ENCODE measurements around the gene ETV6.

Gene ETV6

DNA sequence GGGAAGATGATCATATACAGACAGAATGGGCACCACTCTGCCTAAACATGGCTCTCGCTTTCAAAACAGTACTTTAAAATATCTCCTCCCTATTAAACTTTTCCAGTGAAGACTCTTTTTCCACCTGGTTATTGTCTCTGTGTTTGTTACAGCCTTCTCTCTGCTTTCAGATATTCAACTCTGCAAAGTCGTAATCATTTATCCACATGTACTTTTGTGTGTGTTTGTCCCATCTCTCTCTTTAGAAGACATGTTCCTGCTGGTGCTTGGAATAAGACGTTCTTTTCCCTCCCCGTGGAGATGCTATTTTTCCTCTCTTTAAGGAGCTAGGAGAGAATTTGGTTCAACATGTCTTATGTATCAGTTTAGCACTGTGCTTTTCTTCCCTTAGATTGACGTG is 45.1 kb downstream of the ETV6 start:
- no peak for DNase-seq (ENCODE audit: low read depth in 3 of 3)

DNA sequence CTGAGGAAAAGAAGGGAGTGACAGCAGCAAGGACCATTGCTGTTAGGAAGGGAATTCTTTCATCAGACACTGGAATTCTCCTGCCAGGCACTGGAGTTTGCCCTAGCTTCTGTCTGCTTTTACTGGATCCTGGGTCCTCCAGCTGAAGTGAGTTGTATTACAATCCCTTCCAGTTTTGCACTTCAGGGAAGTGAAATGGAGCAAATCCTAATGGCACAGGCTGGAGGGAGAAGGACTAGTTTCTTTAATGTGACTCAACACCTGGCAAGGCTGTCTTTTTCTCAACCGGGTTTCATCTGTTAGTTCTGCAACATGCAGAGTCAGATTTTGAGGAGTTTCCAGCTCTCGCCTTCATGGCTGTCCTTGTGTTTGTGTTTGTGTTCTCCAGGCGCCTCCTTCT is 45.8 kb downstream of the ETV6 start:
- DNase-seq (ENCODE audit: low read depth in 3 of 3) = no peak

DNA sequence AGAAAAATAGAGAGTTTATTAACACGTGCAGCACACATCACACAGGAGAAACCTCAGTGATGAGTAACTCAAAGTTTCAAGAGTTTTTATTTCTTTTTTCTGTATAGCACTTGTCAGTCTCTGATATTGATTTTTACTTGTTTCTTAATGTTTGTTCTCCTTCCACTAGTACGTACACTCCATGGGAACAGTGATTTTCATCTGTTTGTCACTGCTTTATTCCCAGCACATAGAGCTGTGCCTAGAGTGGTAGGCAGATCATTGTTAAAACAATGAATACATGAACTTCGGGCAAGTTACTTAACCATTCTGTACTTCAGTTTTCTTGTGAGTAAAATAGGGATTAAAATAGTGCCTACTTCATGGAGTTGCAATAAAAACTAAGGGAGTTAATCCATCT is 46.6 kb downstream of the ETV6 start:
- no peak for DNase-seq (ENCODE audit: low read depth in 3 of 3)

DNA sequence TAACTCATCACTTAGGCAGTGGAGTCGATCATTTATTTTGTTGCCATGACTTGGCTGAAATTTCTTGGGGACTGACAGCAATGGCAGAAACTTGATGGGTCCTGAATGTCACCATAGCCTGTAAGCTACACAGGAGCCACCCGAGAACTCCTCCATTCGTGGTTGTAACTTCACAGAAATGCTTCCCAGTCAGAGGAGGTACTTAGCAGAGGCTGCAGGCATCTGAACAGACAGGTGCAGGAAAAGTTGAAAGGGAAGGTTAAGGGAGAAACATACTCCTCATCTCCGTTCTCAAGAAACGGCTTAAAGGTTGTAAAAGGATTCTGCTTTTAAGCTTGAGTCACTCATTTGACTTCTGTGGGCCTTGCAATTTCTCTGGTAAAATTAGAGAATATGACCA is 47.7 kb downstream of the ETV6 start:
- DNase-seq (ENCODE audit: low read depth in 3 of 3) = no peak

DNA sequence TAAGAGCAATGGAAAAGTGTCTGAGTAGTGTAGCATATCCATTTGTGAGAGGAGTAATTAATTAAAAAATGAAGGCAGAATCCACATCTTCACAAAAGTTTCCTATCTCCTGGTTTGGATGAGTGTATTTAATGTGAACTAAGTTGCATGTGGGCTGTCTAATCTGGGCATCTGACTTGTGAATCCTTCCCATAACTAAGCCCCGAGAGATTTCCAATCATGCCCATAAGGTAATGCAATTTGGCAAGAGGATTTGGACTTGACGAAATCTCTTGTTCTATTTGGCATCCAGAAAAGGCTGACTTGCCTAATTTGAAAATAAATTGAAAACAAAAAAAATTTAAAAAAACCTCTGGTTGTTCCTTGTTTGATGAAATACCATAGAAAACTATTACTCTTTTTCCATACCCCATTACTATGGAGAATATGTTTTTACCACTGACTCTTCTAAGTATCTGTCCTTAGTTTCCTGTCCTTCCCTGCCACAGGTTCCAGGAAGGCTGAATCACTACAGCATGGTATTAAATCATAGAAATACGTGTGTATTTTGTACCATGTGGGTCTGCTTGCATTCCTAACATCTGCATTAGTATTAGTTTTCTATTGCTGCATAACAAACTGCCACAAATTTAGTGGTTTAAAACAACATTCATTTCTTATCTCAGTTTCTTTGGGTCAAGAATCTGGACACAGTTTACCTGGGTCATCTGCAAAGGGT is 48.4 kb downstream of the ETV6 start:
- no peak for DNase-seq (ENCODE audit: low read depth in 3 of 3)

DNA sequence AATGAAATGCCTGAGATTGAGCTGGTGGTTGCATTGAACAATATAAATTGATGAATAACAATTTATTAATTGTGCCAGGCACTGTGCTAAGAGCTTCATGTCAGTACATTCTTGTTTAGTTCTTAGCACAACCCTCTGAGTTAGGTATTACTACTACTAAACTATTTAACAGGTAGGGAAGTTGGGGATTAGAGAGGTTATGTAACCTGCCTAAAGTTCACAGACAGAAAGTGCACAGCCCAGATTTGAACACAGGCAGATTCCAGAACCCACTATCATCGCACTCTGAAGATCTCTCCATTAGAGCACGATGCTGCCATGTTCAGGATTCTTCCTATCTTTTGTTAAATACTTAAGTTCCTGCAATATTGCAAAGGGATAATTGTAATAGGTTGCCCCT is 49.3 kb downstream of the ETV6 start:
- no peak for DNase-seq (ENCODE audit: low read depth in 3 of 3)

DNA sequence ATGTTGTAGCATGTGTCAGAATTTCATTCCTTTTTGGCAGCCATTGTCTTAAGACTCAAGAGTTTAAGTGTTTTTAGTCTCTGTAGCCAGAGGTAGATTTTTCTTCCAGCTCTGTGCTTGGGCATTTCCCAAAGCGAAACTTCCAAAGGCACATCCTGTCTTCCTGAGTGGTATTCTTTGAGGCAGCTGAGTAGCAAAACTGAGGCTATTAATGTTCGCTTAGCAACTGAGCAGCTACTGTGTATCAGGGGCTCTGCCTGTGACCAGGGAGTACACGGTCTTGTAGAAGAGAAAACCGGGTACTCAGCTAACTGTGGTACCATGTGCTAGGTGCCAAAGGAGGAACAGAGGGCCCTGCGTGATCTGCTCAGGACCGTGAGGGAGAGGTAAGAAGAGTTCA is 52.0 kb downstream of the ETV6 start:
- no peak for DNase-seq (ENCODE audit: low read depth in 3 of 3)

DNA sequence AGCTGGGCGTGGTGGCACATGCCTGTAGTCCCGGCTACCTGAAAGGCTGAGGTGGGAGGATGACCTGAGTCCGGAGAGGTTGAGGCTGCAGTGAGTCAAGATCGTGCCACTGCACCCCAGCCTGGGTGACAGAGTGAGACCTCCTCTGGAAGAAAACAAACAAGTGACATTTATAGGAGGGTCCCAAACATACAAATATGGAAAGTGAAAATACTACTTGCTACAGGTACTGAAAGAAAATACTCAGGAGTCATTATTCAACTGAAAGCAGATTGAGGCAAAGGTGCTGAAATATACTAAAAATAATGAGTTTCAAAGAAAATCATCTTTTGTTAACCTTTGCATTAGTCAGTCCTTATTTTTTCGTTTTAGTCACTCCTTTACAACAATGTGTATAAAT is 53.5 kb downstream of the ETV6 start:
- DNase-seq (ENCODE audit: low read depth in 3 of 3) = no peak

DNA sequence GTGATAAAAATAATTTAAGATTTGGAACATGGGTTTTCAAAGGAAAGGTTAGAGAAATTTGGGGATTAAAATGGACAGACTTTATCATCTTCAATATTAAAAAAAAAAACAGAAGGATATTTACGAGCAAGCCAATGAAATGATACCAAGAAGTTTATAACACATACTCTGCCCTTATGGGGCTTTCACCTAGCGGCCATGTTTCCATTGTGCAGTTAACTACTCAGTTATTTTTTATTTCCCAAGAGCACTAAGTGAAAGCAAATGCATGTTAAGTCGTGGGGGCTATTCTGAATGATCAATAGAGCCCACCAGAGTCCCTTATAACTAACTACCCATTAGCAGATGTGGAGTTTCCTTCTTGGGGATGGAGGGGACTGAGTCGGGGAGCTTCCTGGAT is 53.9 kb downstream of the ETV6 start:
- no peak for DNase-seq (ENCODE audit: low read depth in 3 of 3)

DNA sequence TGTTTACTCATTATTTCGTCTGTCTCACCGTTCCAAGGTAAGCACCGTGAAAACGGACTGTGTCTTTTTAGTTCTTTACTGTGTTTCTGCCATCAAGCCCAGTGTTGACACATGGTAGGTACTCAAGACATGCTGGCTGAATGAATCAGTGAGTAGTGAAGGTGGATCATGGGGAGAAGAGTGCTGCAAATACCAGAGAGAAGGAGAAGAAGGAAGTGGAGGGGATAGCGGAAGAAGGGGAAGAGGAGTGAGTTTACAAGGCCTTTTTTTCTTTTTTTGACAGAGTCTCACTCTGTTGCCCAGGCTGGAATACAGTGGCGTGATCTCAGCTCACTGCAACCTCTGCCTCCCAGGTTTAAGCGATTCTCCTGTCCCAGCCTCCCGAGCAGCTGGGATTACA is 54.6 kb downstream of the ETV6 start:
- DNase-seq (ENCODE audit: low read depth in 3 of 3) = no peak

DNA sequence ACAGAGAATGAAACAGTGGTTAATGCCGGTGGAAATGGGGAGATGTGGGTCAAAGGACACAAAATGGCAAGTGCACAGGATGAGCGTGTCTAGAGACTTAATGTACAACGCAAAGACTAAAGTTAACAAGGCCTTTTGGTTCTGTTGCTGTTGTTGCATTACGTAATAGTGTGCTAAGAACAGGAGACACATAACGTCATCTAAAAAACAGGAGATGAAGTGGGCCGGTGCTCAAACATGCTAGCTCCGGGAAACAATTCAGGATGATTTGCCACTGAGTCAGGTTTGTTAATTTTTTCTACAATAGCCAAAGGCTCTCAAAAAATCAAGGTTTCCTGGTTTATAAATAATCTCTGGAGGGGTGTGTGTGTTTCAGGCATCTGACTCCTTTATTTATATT is 55.5 kb downstream of the ETV6 start:
- no peak for DNase-seq (ENCODE audit: low read depth in 3 of 3)

DNA sequence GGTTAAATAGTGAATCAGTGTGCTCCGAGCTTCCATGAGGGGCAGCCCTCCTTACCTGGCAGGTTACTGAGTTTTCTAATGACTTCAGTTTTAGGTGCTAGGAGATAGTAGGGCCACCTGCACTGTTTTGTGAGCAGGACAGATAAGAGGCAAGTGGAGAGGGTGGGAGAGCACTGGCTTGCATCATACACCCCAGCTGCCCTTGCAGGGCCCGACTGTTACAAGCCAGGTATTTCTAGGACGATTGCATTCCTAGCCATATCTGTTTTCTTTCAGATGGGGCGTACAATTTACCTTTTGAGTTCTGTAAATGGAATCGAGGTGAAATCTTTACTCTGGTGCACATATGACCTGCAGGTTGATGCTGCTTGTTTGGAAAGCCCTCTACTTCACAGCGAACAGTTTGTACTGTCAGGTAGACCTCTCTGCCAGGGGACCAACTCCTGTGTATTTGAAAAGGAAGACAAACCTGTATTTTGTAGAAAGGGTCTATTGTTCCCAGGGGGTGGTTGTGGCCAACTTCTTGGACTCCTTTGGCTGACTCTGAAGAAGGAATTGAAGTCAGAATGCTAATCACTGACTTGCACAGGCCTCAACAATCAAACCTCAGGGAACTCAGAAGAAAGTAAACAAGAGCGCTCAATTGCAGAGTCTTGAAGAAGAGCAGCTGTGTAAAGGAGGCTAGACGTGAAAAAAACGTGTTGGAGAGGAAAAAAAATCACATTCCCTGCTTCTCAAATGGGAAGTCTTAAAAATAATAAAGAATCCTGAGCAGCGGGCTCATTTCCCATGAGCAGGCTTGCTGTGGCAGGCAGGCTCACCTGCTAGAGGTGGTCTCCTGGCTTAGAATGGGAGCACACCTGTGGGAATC is 57.3 kb downstream of the ETV6 start:
- DNase-seq (ENCODE audit: low read depth in 3 of 3) = no peak

DNA sequence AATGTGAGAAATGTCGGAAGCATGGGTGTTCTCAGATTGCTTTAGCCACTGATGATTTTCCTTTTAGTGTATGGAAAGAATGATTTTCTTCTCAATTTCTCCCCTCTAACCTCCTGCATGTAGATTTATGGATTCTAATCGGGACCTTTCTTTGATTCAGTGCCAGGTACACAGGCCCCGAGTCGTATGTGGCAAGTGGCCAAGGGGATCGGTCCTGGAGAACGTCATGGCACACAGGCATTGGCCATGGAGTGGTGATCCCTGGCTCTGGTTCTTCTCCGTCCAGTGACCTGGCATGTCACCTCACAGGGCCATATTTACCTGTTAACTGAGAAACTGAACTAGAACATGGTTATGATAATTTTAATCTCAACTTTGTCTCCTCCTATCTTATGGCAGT is 58.1 kb downstream of the ETV6 start:
- no peak for DNase-seq (ENCODE audit: low read depth in 3 of 3)

DNA sequence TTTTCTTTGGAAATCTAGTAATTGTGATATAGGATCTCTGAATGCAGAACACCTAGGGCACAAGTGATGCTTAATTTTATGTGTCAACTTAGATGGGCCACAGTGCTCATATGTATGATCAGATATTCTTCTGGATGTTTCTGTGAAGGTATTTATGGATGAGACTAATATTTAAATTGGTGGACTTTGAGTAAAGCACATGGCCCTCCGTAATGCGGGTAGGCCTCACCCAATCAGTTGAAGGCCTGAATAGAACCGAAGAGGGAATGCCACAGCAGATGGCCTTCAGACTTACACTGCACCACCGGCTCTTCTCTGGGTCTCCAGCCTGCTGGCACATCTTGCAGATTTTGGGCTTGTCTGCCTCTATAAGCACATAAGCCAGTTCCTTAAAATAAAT is 60.0 kb downstream of the ETV6 start:
- DNase-seq (ENCODE audit: low read depth in 3 of 3) = no peak

DNA sequence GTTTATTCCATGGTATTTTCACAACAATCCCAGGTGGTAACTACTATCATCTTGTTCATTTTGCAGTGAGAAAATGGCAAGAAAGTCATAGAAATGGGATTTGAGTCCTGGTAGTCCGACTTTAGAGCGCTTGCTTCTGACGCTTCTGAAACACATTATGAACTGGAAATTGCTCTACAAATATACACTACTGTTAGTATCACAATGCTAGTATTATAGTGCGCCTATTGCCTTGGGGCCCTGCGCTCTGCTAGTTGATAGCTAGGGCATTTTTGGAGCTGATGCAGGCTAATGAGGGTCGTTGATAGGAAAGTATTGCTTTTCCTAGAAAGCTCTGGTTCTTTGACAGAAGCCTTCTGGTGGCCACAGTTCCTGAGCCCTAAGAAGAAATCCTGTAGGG is 61.0 kb downstream of the ETV6 start:
- no peak for DNase-seq (ENCODE audit: low read depth in 3 of 3)

DNA sequence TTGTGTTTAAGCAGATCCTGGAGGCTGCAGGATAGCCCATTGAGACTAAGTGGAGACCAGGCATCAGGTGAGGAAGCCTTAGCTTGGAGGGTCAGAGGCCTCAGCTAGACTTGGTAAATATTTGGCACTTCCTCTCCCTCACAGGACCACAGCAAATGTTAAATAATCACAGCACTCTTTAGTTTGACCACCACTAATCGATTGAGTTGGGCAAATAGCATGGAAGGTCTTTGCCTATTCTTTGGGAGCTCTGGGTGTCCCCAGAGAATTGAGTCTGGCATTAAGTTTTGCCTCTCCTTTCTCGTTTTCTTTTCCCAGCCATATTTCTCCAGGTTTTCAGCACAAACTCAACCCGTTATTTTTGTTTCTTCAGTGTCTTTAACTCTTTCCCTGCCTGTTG is 61.4 kb downstream of the ETV6 start:
- DNase-seq (ENCODE audit: low read depth in 3 of 3) = no peak

DNA sequence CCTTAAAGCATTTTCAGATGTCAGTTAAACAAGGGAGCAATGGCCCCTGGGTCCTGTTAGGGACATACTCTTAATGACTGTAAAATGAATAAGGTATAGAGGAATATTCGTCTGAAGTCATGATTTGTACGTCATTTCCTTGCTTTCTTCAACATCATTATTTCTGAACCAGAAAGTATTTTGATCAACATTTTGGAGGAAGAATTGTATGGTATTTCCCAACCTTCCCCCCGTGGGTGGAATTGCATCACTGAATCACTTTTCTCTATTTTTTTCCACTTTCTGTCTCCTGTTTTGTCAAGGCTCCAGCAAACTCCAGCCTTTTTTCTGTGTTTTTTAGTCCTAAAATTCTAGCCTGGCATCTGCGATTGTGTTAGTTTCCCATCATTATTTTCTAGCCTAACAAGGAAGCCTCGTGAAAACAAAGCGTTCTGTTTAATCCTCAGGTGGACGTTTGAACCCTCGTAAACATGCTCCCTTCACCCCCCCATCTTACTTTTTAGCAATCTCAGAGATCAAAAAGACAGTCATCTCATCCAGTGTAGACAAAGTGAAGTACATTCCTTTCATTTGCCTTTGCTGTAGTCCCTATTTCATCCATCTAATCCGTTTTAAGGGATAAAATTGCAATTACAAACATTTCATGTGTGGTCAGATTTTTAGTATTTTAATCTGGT is 62.3 kb downstream of the ETV6 start:
- no peak for DNase-seq (ENCODE audit: low read depth in 3 of 3)

DNA sequence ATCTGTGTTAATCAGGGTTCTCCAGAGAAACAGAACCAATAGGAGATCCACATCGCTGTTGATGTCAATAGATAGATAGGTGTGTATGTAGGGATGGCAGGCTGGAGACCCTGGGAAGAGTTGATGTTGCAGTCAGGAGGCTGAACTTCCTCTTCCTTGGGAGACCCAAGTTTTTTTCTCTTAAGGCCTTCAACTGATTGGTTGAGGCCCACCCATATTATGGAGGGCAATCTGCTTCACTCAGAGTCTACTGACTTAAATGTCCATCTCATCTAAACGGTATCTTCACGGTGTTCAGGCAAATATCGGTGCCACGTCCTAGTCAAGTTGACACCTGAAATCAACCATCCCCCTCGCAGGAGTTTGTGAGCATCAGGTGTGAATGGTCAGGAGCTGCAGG is 63.0 kb downstream of the ETV6 start:
- no peak for DNase-seq (ENCODE audit: low read depth in 3 of 3)

DNA sequence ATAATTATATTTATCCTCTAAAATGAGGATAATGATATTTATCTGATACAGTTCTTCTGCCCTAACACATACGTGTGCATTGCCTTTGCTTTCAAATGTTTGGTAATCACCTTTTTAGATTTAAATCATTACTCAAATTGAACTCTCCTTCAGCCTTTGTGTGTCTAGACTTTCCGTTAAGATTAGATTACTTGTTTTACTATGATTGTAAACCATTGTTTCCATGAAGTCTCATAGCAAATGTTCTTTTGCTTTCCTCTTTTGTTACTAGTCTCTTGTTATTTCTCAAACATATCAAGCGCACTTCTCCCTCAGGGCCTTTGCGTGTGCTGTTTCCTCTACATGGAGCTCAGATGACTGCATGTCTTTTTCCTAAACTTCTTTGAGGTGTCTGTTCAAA is 63.7 kb downstream of the ETV6 start:
- DNase-seq (ENCODE audit: low read depth in 3 of 3) = no peak

DNA sequence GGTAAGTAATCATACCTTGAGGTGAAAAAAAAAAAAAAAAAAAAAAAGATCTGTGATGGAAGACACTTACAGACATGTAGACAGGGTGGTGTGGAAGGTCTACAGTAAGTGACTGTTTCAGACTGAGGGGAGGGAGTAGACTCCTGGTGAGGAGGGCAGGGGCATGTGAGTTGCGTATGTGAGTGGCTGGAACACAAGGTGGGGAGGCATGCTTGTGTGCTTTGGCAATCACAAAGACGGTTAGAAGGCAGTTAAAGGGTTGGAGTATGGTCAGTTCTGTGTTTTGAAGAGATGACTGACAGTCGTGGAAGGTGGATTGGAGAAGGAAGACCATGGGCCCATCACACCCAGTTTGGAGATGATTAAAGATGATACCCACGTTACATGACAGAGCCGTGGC is 65.2 kb downstream of the ETV6 start:
- DNase-seq (ENCODE audit: low read depth in 3 of 3) = no peak

DNA sequence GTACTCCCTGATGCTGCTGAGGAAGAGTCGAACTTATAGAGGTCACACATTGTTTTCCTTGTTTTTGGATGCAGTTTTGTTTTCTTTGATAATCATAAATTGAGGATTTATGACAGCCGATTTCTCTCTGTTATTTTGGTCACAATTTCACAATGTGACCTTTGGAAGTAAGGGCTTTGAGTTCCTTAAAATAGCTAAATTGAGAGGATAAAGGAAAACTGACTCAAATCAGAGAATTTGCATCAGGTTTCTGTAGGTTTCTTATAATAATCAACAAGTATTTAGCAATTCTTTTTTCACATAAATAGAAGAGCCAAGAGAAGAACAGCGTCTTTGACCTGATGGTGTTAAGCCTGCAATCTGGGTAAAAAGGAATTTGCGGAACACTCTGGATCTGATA is 66.1 kb downstream of the ETV6 start:
- no peak for DNase-seq (ENCODE audit: low read depth in 3 of 3)

DNA sequence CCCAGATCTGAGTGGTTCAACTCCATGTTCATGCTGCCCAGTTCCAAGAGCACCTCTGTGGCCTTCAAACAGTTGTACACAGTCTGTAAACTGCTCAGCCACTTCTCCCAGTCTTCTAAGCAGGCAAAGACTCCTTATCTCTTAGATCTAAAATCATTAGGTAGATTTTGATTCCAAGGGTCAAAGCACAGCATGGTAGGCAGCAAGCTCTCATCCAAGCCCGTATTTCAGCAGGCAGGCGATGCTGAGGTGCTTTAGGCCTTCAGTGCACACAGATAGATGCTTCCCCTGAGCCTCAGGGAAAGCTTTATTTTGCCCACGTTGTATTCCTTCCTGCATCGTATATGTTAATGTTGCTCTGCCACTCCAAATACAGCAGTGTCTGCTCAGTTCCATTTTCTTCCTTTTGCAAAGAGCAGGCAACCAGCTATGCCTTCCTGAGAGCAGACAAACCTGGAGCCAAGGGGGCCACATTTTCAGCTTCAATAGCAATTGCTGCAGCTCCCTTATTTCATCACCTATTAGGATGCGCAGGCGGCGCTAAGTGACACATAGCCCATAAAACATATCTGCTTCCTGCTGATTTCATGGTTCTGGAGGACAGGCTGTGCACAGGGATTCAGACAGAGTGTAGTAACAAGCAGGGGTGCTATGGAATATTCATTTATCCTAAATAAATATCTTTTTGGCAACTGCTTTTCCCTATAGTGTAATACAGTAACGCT is 67.5 kb downstream of the ETV6 start:
- no peak for DNase-seq (ENCODE audit: low read depth in 3 of 3)

Measured in stimulated activated CD4-positive, alpha-beta T cell treated with anti-CD3 and anti-CD28 coated beads, TNF-alpha, amount 100 ng/mL, for 4 hours (primary cell).